ENCODE results near the gene COLEC11. TPM values are rescaled to one million over a fixed set of nuclear protein-coding genes. Genes with fewer than 3 reads are reported as not detected.

Gene COLEC11
- total and polyA plus RNA-seq, 9 of the 15 experiments (the other 6 are each of a cell fraction or from before 2014, with no cell fraction given) = 0.32 to 4.3 (median 1.8) TPM

DNA sequence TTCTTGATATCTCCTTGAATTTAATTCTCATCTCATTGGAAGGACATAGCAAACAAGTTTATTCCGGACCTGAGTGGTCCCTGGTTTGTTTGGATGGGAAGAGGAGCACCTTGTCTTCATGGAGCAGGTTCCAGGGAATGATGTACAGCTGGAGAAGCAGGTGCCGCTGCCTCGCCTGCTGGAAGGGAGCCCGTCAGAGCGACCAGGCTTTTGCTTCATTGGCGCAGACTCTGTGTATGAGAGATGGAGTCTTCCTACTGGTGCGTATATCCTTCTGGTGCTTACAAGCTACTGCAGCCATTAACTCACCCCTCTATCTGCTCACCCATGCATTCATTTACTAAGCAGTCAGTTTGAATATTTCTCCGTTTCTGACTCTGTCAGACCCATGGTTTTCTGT is 51.5 kb downstream of the COLEC11 start (continued):
- TF ChIP-seq, protein P1, sequence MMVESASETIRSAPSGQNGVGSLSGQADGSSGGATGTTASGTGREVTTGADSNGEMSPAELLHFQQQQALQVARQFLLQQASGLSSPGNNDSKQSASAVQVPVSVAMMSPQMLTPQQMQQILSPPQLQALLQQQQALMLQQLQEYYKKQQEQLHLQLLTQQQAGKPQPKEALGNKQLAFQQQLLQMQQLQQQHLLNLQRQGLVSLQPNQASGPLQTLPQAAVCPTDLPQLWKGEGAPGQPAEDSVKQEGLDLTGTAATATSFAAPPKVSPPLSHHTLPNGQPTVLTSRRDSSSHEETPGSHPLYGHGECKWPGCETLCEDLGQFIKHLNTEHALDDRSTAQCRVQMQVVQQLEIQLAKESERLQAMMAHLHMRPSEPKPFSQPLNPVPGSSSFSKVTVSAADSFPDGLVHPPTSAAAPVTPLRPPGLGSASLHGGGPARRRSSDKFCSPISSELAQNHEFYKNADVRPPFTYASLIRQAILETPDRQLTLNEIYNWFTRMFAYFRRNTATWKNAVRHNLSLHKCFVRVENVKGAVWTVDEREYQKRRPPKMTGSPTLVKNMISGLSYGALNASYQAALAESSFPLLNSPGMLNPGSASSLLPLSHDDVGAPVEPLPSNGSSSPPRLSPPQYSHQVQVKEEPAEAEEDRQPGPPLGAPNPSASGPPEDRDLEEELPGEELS (CRISPR knock-in tag; IDR thresholded peaks at IDR 0.05; ENCODE audit: borderline replicate concordance) = no peak
- TF ChIP-seq GTF2B (IDR thresholded peaks at IDR 0.05; ENCODE audit: extremely low read depth, insufficient read length) (no peak), MED1 (CRISPR knock-in tag; IDR thresholded peaks at IDR 0.05; ENCODE audit: borderline replicate concordance) (no peak), KDM1A (IDR thresholded peaks at IDR 0.05) (no peak), GTF2F1 (IDR thresholded peaks at IDR 0.05; ENCODE audit: low read depth, low read length) (no peak), NELFE (IDR thresholded peaks at IDR 0.05; ENCODE audit: insufficient read depth, insufficient read length) (no peak), SRSF9 (IDR thresholded peaks at IDR 0.05; ENCODE audit: borderline replicate concordance, low read depth, low read length) (no peak), HSF4 (CRISPR knock-in tag; IDR thresholded peaks at IDR 0.05; ENCODE audit: borderline replicate concordance) (no peak), EP400 (IDR thresholded peaks at IDR 0.05) (no peak), CSDE1 (IDR thresholded peaks at IDR 0.05) (no peak)
- TF ChIP-seq, protein P2, sequence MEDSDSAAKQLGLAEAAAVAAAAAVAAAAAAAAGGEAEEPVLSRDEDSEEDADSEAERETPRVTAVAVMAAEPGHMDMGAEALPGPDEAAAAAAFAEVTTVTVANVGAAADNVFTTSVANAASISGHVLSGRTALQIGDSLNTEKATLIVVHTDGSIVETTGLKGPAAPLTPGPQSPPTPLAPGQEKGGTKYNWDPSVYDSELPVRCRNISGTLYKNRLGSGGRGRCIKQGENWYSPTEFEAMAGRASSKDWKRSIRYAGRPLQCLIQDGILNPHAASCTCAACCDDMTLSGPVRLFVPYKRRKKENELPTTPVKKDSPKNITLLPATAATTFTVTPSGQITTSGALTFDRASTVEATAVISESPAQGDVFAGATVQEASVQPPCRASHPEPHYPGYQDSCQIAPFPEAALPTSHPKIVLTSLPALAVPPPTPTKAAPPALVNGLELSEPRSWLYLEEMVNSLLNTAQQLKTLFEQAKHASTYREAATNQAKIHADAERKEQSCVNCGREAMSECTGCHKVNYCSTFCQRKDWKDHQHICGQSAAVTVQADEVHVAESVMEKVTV (CRISPR knock-in tag; IDR thresholded peaks at IDR 0.05) = no peak
- TF ChIP-seq, protein P3, sequence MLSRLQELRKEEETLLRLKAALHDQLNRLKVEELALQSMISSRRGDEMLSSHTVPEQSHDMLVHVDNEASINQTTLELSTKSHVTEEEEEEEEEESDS (CRISPR knock-in tag; IDR thresholded peaks at IDR 0.05) = no peak
- TF ChIP-seq, protein P4, sequence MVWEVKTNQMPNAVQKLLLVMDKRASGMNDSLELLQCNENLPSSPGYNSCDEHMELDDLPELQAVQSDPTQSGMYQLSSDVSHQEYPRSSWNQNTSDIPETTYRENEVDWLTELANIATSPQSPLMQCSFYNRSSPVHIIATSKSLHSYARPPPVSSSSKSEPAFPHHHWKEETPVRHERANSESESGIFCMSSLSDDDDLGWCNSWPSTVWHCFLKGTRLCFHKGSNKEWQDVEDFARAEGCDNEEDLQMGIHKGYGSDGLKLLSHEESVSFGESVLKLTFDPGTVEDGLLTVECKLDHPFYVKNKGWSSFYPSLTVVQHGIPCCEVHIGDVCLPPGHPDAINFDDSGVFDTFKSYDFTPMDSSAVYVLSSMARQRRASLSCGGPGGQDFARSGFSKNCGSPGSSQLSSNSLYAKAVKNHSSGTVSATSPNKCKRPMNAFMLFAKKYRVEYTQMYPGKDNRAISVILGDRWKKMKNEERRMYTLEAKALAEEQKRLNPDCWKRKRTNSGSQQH (CRISPR knock-in tag; IDR thresholded peaks at IDR 0.05) = no peak
